HS-5 (cell line): ENCODE data around the gene CACNA1D.
A peak's percentile ranks its signal among the peaks of the same experiment; 100 is the strongest.
"Not testable (repeated sequence)": the region's sequence is repeated elsewhere in the genome, so short reads cannot be mapped to it uniquely, and the experiment has no call there.

Experiments used
- DNase-seq: peaks from one replicate; pipeline ENCODE4 v3.0.0-alpha.2; 2012; ENCODE audit warnings: low read depth

Gene CACNA1D

GRCh38 chr3:53530205-53530604, 35.8 kb downstream of the CACNA1D start:
- no peak for DNase-seq

- DNase-seq, result no peak
These were observed 37.3 kb downstream of the CACNA1D start for GRCh38 chr3:53531749-53532148.

- DNase-seq, result no peak
These were observed 39.1 kb downstream of the CACNA1D start for GRCh38 chr3:53533472-53533871.

- no peak for DNase-seq
These were observed 39.8 kb downstream of the CACNA1D start for GRCh38 chr3:53534216-53534615.

- DNase-seq, result no peak
These were observed 40.4 kb downstream of the CACNA1D start for GRCh38 chr3:53534676-53535400.

GRCh38 chr3:53536282-53536681, 41.9 kb downstream of the CACNA1D start:
- no peak for DNase-seq

- no peak for DNase-seq
These were observed 49.9 kb downstream of the CACNA1D start for GRCh38 chr3:53544357-53544756.

- DNase-seq, result no peak
These were observed 51.0 kb downstream of the CACNA1D start for GRCh38 chr3:53545310-53545995.

- no peak for DNase-seq
These were observed 51.6 kb downstream of the CACNA1D start for GRCh38 chr3:53545996-53546359.

- DNase-seq, result no peak
These were observed 52.9 kb downstream of the CACNA1D start for GRCh38 chr3:53547327-53547726.

- DNase-seq, result no peak
These were observed 55.7 kb downstream of the CACNA1D start for GRCh38 chr3:53550005-53550620.

- DNase-seq, result no peak
These were observed 56.9 kb downstream of the CACNA1D start for GRCh38 chr3:53551324-53551723.

GRCh38 chr3:53552730-53553129, 58.3 kb downstream of the CACNA1D start:
- DNase-seq, result no peak

GRCh38 chr3:53553200-53553599, 58.8 kb downstream of the CACNA1D start:
- DNase-seq, result no peak

- DNase-seq, result no peak
These were observed 60.2 kb downstream of the CACNA1D start for GRCh38 chr3:53554559-53555067.

GRCh38 chr3:53555068-53555588, 60.7 kb downstream of the CACNA1D start:
- no peak for DNase-seq

GRCh38 chr3:53566461-53567145, 72.2 kb downstream of the CACNA1D start:
- no peak for DNase-seq

- DNase-seq, result no peak
These were observed 75.7 kb downstream of the CACNA1D start for GRCh38 chr3:53570081-53570480.

- DNase-seq, result peak; percentile 36
These were observed 76.3 kb downstream of the CACNA1D start for GRCh38 chr3:53570709-53571108.

GRCh38 chr3:53571264-53571663, 76.9 kb downstream of the CACNA1D start:
- DNase-seq, result no peak

- not testable (repeated sequence) for DNase-seq
These were observed 77.8 kb downstream of the CACNA1D start for GRCh38 chr3:53572184-53572583.

- DNase-seq, result no peak
These were observed 83.1 kb downstream of the CACNA1D start for GRCh38 chr3:53577506-53577905.
